WERI-Rb-1 (cell line): ENCODE data around the gene GRIP1.

Experiments used
- DNase-seq: peaks from one replicate; pipeline ENCODE4 v3.0.0-alpha.2; 2020
- H3K27ac ChIP-seq: fragments of 250-450 bp; sonication (Bioruptor Pico); 2 replicates; pipeline ENCODE4 v1.5.1; 2020; ENCODE audit warnings: mild to moderate bottlenecking, moderate library complexity
- H3K27me3 ChIP-seq: fragments of 250-450 bp; sonication (Bioruptor Pico); 2 replicates; pipeline ENCODE4 v1.5.1; 2021; ENCODE audit warnings: mild to moderate bottlenecking, low read depth, moderate library complexity; ENCODE audit not compliant: insufficient read depth, severe bottlenecking
- H3K36me3 ChIP-seq: fragments of 250-450 bp; sonication (Bioruptor Pico); 2 replicates; pipeline ENCODE4 v1.5.1; 2020; ENCODE audit warnings: mild to moderate bottlenecking, moderate library complexity
- H3K4me3 ChIP-seq: 2 replicates; pipeline ENCODE4 v1.5.1; 2011; ENCODE audit warnings: low read depth, mild to moderate bottlenecking, control low read depth, low read length
- H3K9me3 ChIP-seq: fragments of 250-450 bp; sonication (Bioruptor Pico); 2 replicates; pipeline ENCODE4 v1.5.1; 2021; ENCODE audit warnings: mild to moderate bottlenecking, moderate library complexity; ENCODE audit not compliant: severe bottlenecking
- CTCF ChIP-seq: IDR thresholded peaks from 2 replicates; pipeline ENCODE4 v1.5.1; 2011; ENCODE audit warnings: low read depth, mild to moderate bottlenecking, control low read depth, inconsistent platforms, low read length

GRIP1 gene

GRCh38 chr12:66709457-66709773 is 30.5 kb upstream of the GRIP1 start:
- H3K4me3 ChIP-seq: no peak overlapping the region
- TF ChIP-seq CTCF: no peak
- peaks cover 3% of the 10 kb centered on the region for H3K9me3 ChIP-seq
- DNase-seq: no peak
- H3K27me3 ChIP-seq: no peaks in the 10 kb centered on the region
- H3K27ac ChIP-seq: no peak overlapping the region
- no peaks in the 10 kb centered on the region for H3K36me3 ChIP-seq

GRCh38 chr12:66708704-66709456 is 30.0 kb upstream of the GRIP1 start:
- H3K36me3 ChIP-seq: no peaks in the 10 kb centered on the region

DNA sequence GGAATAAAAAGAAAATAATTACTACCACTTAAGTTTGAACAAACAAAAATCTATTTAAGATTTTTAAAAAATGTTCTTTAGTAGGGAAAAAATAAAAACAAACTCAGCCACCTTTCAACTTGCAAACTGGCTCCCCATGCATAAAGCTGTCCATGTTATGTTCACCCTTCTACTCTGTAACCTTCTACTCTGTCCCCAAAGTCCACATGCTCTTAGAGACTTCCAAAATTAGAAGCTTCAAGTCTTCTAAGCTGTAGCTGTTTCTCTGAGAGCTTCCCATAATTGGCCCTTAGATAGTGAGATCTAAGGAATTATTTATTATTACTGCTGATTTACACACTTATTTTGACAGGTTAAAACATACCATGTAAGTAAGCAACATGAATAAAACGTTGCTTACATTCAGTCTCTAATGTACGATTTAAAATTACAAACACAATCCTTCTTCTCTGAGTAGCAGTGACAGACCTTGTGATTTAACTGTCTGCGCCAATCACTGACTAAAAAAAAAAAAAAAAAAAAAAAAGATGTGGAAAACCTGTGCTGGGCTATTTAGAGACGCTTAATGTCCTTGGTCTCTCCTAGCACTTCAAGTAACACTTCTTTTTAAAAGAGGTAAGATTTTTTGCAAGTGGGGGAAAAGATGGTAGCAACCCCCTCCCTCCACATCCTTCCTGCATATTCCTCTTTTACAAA is 28.3 kb upstream of the GRIP1 start:
- no peak for DNase-seq
- Histone ChIP-seq H3K9me3 (peaks cover 3% of the 10 kb centered on the region), H3K36me3 (no peaks in the 10 kb centered on the region), H3K27me3 (no peaks in the 10 kb centered on the region), H3K27ac (no peak overlapping the region), H3K4me3 (no peak overlapping the region)
- no peak for TF ChIP-seq CTCF

More at GRCh38 chr12:66708704-66709456, 30.0 kb upstream of the GRIP1 start:
- DNase-seq: no peak
- Histone ChIP-seq H3K9me3 (peaks cover 3% of the 10 kb centered on the region), H3K27me3 (no peaks in the 10 kb centered on the region), H3K4me3 (no peak overlapping the region), H3K27ac (no peak overlapping the region)
- no peak for TF ChIP-seq CTCF

GRCh38 chr12:66699738-66700482 is 21.0 kb upstream of the GRIP1 start:
- H3K36me3 ChIP-seq: no peaks in the 10 kb centered on the region
- no peaks in the 10 kb centered on the region for H3K27me3 ChIP-seq
- no peak for TF ChIP-seq CTCF
- no peak for DNase-seq
- no peaks in the 10 kb centered on the region for H3K9me3 ChIP-seq
- H3K27ac ChIP-seq: no peak overlapping the region
- H3K4me3 ChIP-seq: no peak overlapping the region

DNA sequence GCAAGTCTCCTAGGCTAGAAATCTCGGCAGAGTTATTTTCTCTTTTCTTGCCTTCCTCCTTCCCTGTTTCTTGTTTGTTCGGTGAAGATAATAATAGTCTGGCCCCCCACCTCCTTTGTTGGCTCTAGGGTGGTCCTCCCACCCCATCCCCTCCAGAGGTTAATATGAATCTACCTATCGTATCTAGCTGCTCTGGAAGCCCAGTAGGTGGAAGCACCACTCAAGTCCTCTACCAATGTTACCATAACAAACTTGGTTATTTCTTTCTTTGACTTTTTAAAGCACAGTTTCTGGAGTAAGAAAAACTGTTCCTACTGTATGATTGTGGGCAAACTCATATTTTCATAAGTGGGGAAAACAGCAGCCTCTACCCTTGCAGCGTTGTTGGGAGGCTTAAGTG is 19.7 kb upstream of the GRIP1 start:
- Histone ChIP-seq H3K4me3 (no peak overlapping the region), H3K9me3 (no peaks in the 10 kb centered on the region), H3K27ac (no peak overlapping the region), H3K27me3 (no peaks in the 10 kb centered on the region), H3K36me3 (no peaks in the 10 kb centered on the region)
- no peak for TF ChIP-seq CTCF
- no peak for DNase-seq
